Measurements from ENCODE around the gene CDYL2.

GRCh38 chr16:80708823-80709222 lies 95.6 kb downstream of the CDYL2 start:
- no peak for TF ChIP-seq CTCF (conservative IDR thresholded peaks at IDR 0.05; ENCODE audit: low read length)
- no peak for TF ChIP-seq EZH2phosphoT487 (IDR thresholded peaks at IDR 0.05; ENCODE audit: borderline replicate concordance, low read depth, low read length)
